Measurements from ENCODE around the gene APOL4. TPM values are rescaled to one million over a fixed set of nuclear protein-coding genes. Genes with fewer than 3 reads are reported as not detected.

The APOL4 gene
- total RNA-seq, 4 donors from 2014 or later: 1.2 to 57.6 (median 11.2) TPM

GRCh38 chr22:36143066-36143815 is 58.4 kb downstream of the APOL4 start:
- Histone ChIP-seq H3K27ac (no peak overlapping the region), H3K4me3 (no peak overlapping the region), H3K4me1 (peaks cover 0 to 26% (median 7%) of the 10 kb centered on the region in 4 donors), H3K9me3 (no peaks in the 10 kb centered on the region), H3K36me3 (peaks cover 0 to 49% (median 0%) of the 10 kb centered on the region in 3 donors), H3K27me3 (no peaks in the 10 kb centered on the region)
- TF ChIP-seq POLR2A (IDR thresholded peaks at IDR 0.05) (no peak), CTCF (IDR thresholded peaks at IDR 0.05) (no peak), EP300 (IDR thresholded peaks at IDR 0.05) (no peak)
- WGBS, 2 donors: 84 to 94% methylated on average over 4 to 5 of the region's 5 CpGs
- no peak for DNase-seq (ENCODE audit: low spot score in 2 of 2)

- Histone ChIP-seq H3K27me3 (no peaks in the 10 kb centered on the region), H3K9me3 (no peaks in the 10 kb centered on the region), H3K36me3 (peaks cover 0 to 47% (median 0%) of the 10 kb centered on the region in 3 donors), H3K4me1 (peaks cover 0 to 11% (median 5%) of the 10 kb centered on the region in 4 donors), H3K27ac (no peak overlapping the region), H3K4me3 (no peak overlapping the region)
- TF ChIP-seq CTCF (IDR thresholded peaks at IDR 0.05): no peak
- no peak for TF ChIP-seq POLR2A (IDR thresholded peaks at IDR 0.05)
- TF ChIP-seq EP300 (IDR thresholded peaks at IDR 0.05): no peak
- WGBS, 2 donors: 86% methylated on average over 9 of the region's 9 CpGs
- DNase-seq (ENCODE audit: low spot score in 2 of 2): no peak
Observed at GRCh38 chr22:36141481-36141880, 60.1 kb downstream of the APOL4 start.

Other genes with a start within 250 kb of the APOL4 start
- gene RBFOX2, start 173.0 kb downstream of the APOL4 start, total RNA-seq: 10 to 100 TPM; 50.2 to 75.6 (median 71.4) TPM
- gene APOL3, start 41.1 kb downstream of the APOL4 start, total RNA-seq: 100 to 1,000 TPM in 1 of 4 donors, 10 to 100 TPM in 3; 60.9 to 149 (median 91.1) TPM
- gene APOL2, start 37.7 kb upstream of the APOL4 start, total RNA-seq: 100 to 1,000 TPM in 1 of 4 donors, 10 to 100 TPM in 3; 76.9 to 112 (median 79.4) TPM
- 10 to 100 TPM in 3 of 4 donors, 1 to 10 TPM in 1; 8.3 to 16.8 (median 10.1) TPM for gene APOL1, start 51.3 kb upstream of the APOL4 start, total RNA-seq
- 100 to 1,000 TPM; 361 to 406 (median 386) TPM for gene MYH9, start 186.2 kb upstream of the APOL4 start, total RNA-seq